Loucy (cell line): Measurements from ENCODE around the gene GNG2.

ENCODE experiments used
- H2AFZ ChIP-seq: fragments of 200-600 bp; sonication (generic); 2 replicates; pipeline ENCODE4 v1.6.0; 2016; ENCODE audit warnings: antibody characterized with exemption, mild to moderate bottlenecking, low read length, moderate library complexity
- H3F3A ChIP-seq: fragments of 200-600 bp; 2 replicates; pipeline ENCODE4 v1.6.0; 2016; ENCODE audit warnings: antibody characterized with exemption, low read depth, mild to moderate bottlenecking
- H3K27me3 ChIP-seq: fragments of 200-600 bp; sonication (generic); 2 replicates; pipeline ENCODE4 v1.6.1; 2014; ENCODE audit warnings: low read length, mild to moderate bottlenecking; ENCODE audit not compliant: insufficient read depth, poor library complexity, severe bottlenecking
- H3K36me3 ChIP-seq: fragments of 200-600 bp; sonication (generic); 2 replicates; pipeline ENCODE4 v1.6.1; 2016; ENCODE audit warnings: low read length; ENCODE audit not compliant: insufficient read depth
- H3K4me1 ChIP-seq: fragments of 200-600 bp; sonication (generic); 2 replicates; pipeline ENCODE4 v1.5.1; 2014; ENCODE audit warnings: low read length, mild to moderate bottlenecking; ENCODE audit not compliant: insufficient read depth, poor library complexity, severe bottlenecking
- H3K4me2 ChIP-seq: fragments of 200-600 bp; sonication (generic); 2 replicates; pipeline ENCODE4 v1.6.0; 2014; ENCODE audit warnings: antibody characterized with exemption, low read length, low read depth, mild to moderate bottlenecking; ENCODE audit not compliant: poor library complexity, severe bottlenecking
- H3K4me3 ChIP-seq: fragments of 200-600 bp; sonication (generic); 2 replicates; pipeline ENCODE4 v1.5.1; 2014; ENCODE audit warnings: low read length, mild to moderate bottlenecking, mixed read lengths; ENCODE audit not compliant: poor library complexity, severe bottlenecking
- H3K79me2 ChIP-seq: fragments of 200-600 bp; sonication (generic); 2 replicates; pipeline ENCODE4 v1.6.1; 2014; ENCODE audit warnings: low read length; ENCODE audit not compliant: insufficient read depth
- H3K9ac ChIP-seq: fragments of 200-600 bp; sonication (generic); 2 replicates; pipeline ENCODE4 v1.6.0; 2014; ENCODE audit warnings: mild to moderate bottlenecking, low read depth, low read length, moderate library complexity; ENCODE audit not compliant: poor library complexity, severe bottlenecking
- H3K9me2 ChIP-seq: fragments of 200-600 bp; sonication (generic); replicated peaks from 2 replicates; pipeline ENCODE4 v1.6.1; 2016; ENCODE audit warnings: low read depth, low read length, mixed read lengths
- H3K9me3 ChIP-seq: fragments of 200-600 bp; sonication (generic); 2 replicates; pipeline ENCODE4 v1.6.1; 2014; ENCODE audit warnings: mild to moderate bottlenecking, antibody characterized with exemption, low read length, low read depth; ENCODE audit not compliant: insufficient read depth
- H4K20me1 ChIP-seq: fragments of 200-600 bp; sonication (generic); 2 replicates; pipeline ENCODE4 v1.6.0; 2014; ENCODE audit warnings: antibody characterized with exemption, low read length, mild to moderate bottlenecking; ENCODE audit not compliant: insufficient read depth, poor library complexity, severe bottlenecking
- CTCF ChIP-seq: fragments of 200-600 bp; sonication (generic); conservative IDR thresholded peaks from 2 replicates; pipeline ENCODE4 v1.5.1; 2014; ENCODE audit warnings: mild to moderate bottlenecking, antibody characterized with exemption, low read length
- EZH2phosphoT487 ChIP-seq: fragments of 200-600 bp; IDR thresholded peaks from 2 replicates; pipeline ENCODE4 v1.6.1; 2018; ENCODE audit warnings: antibody characterized with exemption, mild to moderate bottlenecking, moderate library complexity, borderline replicate concordance

Gene GNG2

GRCh38 chr14:51933191-51933590 is 72.8 kb downstream of the GNG2 start:
- no peak overlapping the region for H3K9ac ChIP-seq
- H2AFZ ChIP-seq, result no peak overlapping the region
- H3K36me3 ChIP-seq, result no peaks in the 10 kb centered on the region; the same call in 1 of the 2 replicates
- peaks cover 9% of the 10 kb centered on the region for H4K20me1 ChIP-seq
- H3K4me3 ChIP-seq, result no peak overlapping the region
- peaks cover 35% of the 10 kb centered on the region; the same call in 1 of the 2 replicates for H3K79me2 ChIP-seq
- H3K27me3 ChIP-seq, result no peaks in the 10 kb centered on the region
- H3K4me2 ChIP-seq, result no peak overlapping the region
- H3K9me3 ChIP-seq, result no peaks in the 10 kb centered on the region
- H3K9me2 ChIP-seq, result no peaks in the 10 kb centered on the region
- peaks cover 9% of the 10 kb centered on the region for H3K4me1 ChIP-seq
- TF ChIP-seq CTCF (no peak), EZH2phosphoT487 (no peak)
- H3F3A ChIP-seq, result no peaks in the 10 kb centered on the region

GRCh38 chr14:51938137-51938536 is 77.7 kb downstream of the GNG2 start:
- Histone ChIP-seq H3K9ac (no peak overlapping the region), H4K20me1 (no peaks in the 10 kb centered on the region), H3K4me2 (no peak overlapping the region), H3F3A (no peaks in the 10 kb centered on the region), H3K79me2 (peaks cover 33% of the 10 kb centered on the region), H3K4me1 (no peaks in the 10 kb centered on the region), H3K27me3 (no peaks in the 10 kb centered on the region), H3K36me3 (peaks cover 4% of the 10 kb centered on the region; the same call in 1 of the 2 replicates), H3K4me3 (no peak overlapping the region), H3K9me2 (no peaks in the 10 kb centered on the region), H2AFZ (no peak overlapping the region), H3K9me3 (no peaks in the 10 kb centered on the region)
- no peak for TF ChIP-seq EZH2phosphoT487
- TF ChIP-seq CTCF, result no peak

- Histone ChIP-seq H3K36me3 (peaks cover 7% of the 10 kb centered on the region; the same call in 1 of the 2 replicates), H3K4me1 (no peaks in the 10 kb centered on the region), H3F3A (no peaks in the 10 kb centered on the region), H3K9ac (no peak overlapping the region), H3K4me2 (no peak overlapping the region), H3K9me2 (no peaks in the 10 kb centered on the region), H3K4me3 (no peak overlapping the region), H4K20me1 (no peaks in the 10 kb centered on the region), H3K27me3 (no peaks in the 10 kb centered on the region), H3K9me3 (no peaks in the 10 kb centered on the region), H3K79me2 (peaks cover 39% of the 10 kb centered on the region), H2AFZ (no peak overlapping the region)
- no peak for TF ChIP-seq CTCF
Measured at GRCh38 chr14:51938821-51939220, 78.4 kb downstream of the GNG2 start.
